GM12865 (cell line): ENCODE data around the gene KIF26B.
"Not testable (repeated sequence)": the region's sequence is repeated elsewhere in the genome, so short reads cannot be mapped to it uniquely, and the experiment has no call there.

Source experiments
- DNase-seq: peaks from one replicate; pipeline ENCODE4 v3.0.0; 2010; ENCODE audit warnings: low read depth
- H3K4me3 ChIP-seq: 2 replicates; pipeline ENCODE4 v1.5.1; 2011; ENCODE audit warnings: mild to moderate bottlenecking, low read depth, low read length, control low read depth
- CTCF ChIP-seq: IDR thresholded peaks from 2 replicates; pipeline ENCODE4 v1.5.1; 2011; ENCODE audit warnings: low read length, control low read depth, low read depth, inconsistent platforms; ENCODE audit not compliant: insufficient read depth; ENCODE audit errors: missing control alignments

The KIF26B gene

GRCh38 chr1:245356891-245357585 is 202.3 kb downstream of the KIF26B start:
- no peak for DNase-seq
- TF ChIP-seq CTCF, result no peak
- H3K4me3 ChIP-seq, result no peak overlapping the region

GRCh38 chr1:245359101-245359680 is 204.4 kb downstream of the KIF26B start:
- not testable (repeated sequence) for H3K4me3 ChIP-seq, DNase-seq

- TF ChIP-seq CTCF, result no peak
- H3K4me3 ChIP-seq, result no peak overlapping the region
- no peak for DNase-seq
These were observed 206.3 kb downstream of the KIF26B start for GRCh38 chr1:245361065-245361464.

GRCh38 chr1:245361951-245362350 is 207.2 kb downstream of the KIF26B start:
- no peak for TF ChIP-seq CTCF
- no peak for DNase-seq
- H3K4me3 ChIP-seq, result no peak overlapping the region

GRCh38 chr1:245363461-245364200 is 208.8 kb downstream of the KIF26B start:
- DNase-seq, result no peak
- TF ChIP-seq CTCF, result no peak
- no peak overlapping the region for H3K4me3 ChIP-seq

GRCh38 chr1:245365095-245366020 is 210.6 kb downstream of the KIF26B start:
- no peak for DNase-seq
- no peak overlapping the region for H3K4me3 ChIP-seq
- TF ChIP-seq CTCF, result no peak
